ENCODE results near the gene TBC1D2B. TPM values are rescaled to one million over a fixed set of nuclear protein-coding genes. Genes with fewer than 3 reads are reported as not detected.
"Not testable (repeated sequence)": the region's sequence is repeated elsewhere in the genome, so short reads cannot be mapped to it uniquely, and the experiment has no call there.

Gene TBC1D2B
- total RNA-seq, 4 donors from 2014 or later, result 4.7 to 9.6 (median 8.1) TPM

DNA sequence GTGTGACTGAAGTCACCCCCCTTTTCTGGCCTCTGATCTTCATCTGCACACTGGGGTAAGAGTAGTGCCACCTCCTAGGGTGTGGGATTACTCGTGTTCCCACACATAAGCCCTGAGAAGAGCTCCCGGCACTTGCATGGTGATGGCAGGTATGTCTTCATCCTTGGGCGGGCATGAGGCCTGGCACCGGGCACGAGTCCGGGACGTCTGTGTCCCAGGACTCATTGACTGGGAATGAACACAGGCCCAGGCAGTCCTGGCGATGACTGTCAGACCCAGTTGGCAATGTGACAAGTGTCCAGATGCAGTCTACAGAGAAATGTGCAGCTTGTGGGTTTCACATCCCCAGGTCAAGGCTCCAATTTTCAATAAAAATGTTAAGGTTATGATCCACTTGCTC, 78.9 kb downstream of the TBC1D2B start:
- intact Hi-C loops (cut with DNase I; ENCODE audit: low total_unique reads) (no loop called here), in situ Hi-C loops (cut with MboI; ENCODE audit: low sequenced_read_pairs in 4 of 4) (loop anchor here in 1 of 4 donors (10.0 kb wide), 1 partner anchor 106 kb away; no protein-coding TSS in a partner anchor)
- TF ChIP-seq POLR2A (IDR thresholded peaks at IDR 0.05), result no peak
- TF ChIP-seq, protein P1, sequence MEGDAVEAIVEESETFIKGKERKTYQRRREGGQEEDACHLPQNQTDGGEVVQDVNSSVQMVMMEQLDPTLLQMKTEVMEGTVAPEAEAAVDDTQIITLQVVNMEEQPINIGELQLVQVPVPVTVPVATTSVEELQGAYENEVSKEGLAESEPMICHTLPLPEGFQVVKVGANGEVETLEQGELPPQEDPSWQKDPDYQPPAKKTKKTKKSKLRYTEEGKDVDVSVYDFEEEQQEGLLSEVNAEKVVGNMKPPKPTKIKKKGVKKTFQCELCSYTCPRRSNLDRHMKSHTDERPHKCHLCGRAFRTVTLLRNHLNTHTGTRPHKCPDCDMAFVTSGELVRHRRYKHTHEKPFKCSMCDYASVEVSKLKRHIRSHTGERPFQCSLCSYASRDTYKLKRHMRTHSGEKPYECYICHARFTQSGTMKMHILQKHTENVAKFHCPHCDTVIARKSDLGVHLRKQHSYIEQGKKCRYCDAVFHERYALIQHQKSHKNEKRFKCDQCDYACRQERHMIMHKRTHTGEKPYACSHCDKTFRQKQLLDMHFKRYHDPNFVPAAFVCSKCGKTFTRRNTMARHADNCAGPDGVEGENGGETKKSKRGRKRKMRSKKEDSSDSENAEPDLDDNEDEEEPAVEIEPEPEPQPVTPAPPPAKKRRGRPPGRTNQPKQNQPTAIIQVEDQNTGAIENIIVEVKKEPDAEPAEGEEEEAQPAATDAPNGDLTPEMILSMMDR (IDR thresholded peaks at IDR 0.05 in 4 of 5, conservative IDR thresholded peaks at IDR 0.05 in 1 of 5), result no peak
- Histone ChIP-seq H3K27ac (no peak overlapping the region), H3K27me3 (no peaks in the 10 kb centered on the region), H3K9me3 (no peaks in the 10 kb centered on the region), H3K36me3 (peaks cover 0 to 10% of the 10 kb centered on the region in 2 donors), H3K4me3 (no peak overlapping the region), H3K4me1 (peaks cover 36 to 40% of the 10 kb centered on the region in 2 donors)
- ATAC-seq (no peak), DNase-seq (peak in 1 of 2 donors; percentile 51)

GRCh38 chr15:77997761-77998554, 79.6 kb downstream of the TBC1D2B start:
- H3K9me3 ChIP-seq; H3K4me3 ChIP-seq; DNase-seq; intact Hi-C loops (cut with DNase I; ENCODE audit: low total_unique reads); H3K27ac ChIP-seq; ATAC-seq; H3K27me3 ChIP-seq: not testable (repeated sequence)
- H3K36me3 ChIP-seq, result peaks cover 0 to 10% of the 10 kb centered on the region in 2 donors
- H3K4me1 ChIP-seq, result peaks cover 35 to 36% of the 10 kb centered on the region in 2 donors
- in situ Hi-C loops (cut with MboI; ENCODE audit: low sequenced_read_pairs in 4 of 4), result loop anchor here in 1 of 4 donors (10.0 kb wide), 1 partner anchor 107 kb away; no protein-coding TSS in a partner anchor

GRCh38 chr15:77997221-77997620, 80.3 kb downstream of the TBC1D2B start:
- Histone ChIP-seq H3K4me1 (peaks cover 32 to 37% of the 10 kb centered on the region in 2 donors), H3K36me3 (peaks cover 0 to 10% of the 10 kb centered on the region in 2 donors)
- not testable (repeated sequence) for H3K9me3 ChIP-seq

GRCh38 chr15:77996713-77997171, 80.8 kb downstream of the TBC1D2B start:
- ATAC-seq; H3K4me3 ChIP-seq; H3K27ac ChIP-seq; intact Hi-C loops (cut with DNase I; ENCODE audit: low total_unique reads); DNase-seq; H3K9me3 ChIP-seq; H3K36me3 ChIP-seq; H3K27me3 ChIP-seq: not testable (repeated sequence)
- H3K4me1 ChIP-seq, result peaks cover 36 to 42% of the 10 kb centered on the region in 2 donors
- in situ Hi-C loops (cut with MboI; ENCODE audit: low sequenced_read_pairs in 4 of 4), result loop anchor here in 1 of 4 donors (10.0 kb wide), 1 partner anchor 108 kb away; no protein-coding TSS in a partner anchor

More at GRCh38 chr15:77997221-77997620, 80.3 kb downstream of the TBC1D2B start:
- H3K4me3 ChIP-seq; H3K27me3 ChIP-seq; DNase-seq; intact Hi-C loops (cut with DNase I; ENCODE audit: low total_unique reads); ATAC-seq; H3K27ac ChIP-seq: not testable (repeated sequence)
- in situ Hi-C loops (cut with MboI; ENCODE audit: low sequenced_read_pairs in 4 of 4), result loop anchor here in 1 of 4 donors (10.0 kb wide), 1 partner anchor 108 kb away; no protein-coding TSS in a partner anchor

DNA sequence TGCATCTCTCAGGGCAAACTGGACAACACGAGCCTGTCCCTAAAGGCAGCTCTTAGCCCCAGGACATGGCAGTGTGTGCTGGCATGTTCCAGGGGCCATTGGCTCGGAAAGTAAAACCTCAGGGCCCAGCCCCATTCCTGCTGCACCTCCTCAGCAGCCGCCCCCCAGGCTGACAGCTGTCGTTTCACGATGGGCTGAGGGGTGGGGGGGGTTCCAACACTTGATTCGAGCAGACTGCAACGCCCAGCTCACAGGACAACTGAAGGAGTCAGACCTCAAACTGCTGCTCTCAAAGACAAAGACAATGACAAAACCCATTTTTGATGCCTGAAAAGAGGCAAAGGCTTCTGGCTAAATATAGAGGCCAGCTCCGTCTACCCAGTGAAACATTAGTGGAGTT, 81.3 kb downstream of the TBC1D2B start:
- H3K27ac ChIP-seq; intact Hi-C loops (cut with DNase I; ENCODE audit: low total_unique reads); DNase-seq; ATAC-seq; H3K4me3 ChIP-seq; H3K27me3 ChIP-seq; H3K36me3 ChIP-seq; H3K9me3 ChIP-seq: not testable (repeated sequence)
- in situ Hi-C loops (cut with MboI; ENCODE audit: low sequenced_read_pairs in 4 of 4), result loop anchor here in 1 of 4 donors (10.0 kb wide), 1 partner anchor 109 kb away; no protein-coding TSS in a partner anchor
- peaks cover 42 to 47% of the 10 kb centered on the region in 2 donors for H3K4me1 ChIP-seq

DNA sequence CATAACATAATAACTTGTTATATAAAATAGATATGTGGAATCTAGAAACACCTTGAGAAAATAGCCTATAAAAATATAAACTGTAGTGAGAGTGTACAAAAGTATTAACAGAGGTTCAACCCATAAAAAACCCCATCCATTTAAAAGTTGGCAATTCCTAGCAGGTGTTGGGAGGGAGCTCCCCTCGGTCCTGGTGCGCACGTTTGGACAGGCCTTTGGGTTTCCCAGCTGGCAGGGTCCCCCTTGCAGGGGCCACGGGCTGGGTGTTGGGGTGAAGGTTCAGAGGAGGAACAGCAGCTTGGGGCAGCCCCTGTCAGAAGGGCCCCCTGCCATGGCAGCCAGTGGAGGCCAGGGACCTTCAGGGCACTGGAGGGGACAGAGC, 82.0 kb downstream of the TBC1D2B start:
- H3K4me1 ChIP-seq, result peaks cover 49 to 54% of the 10 kb centered on the region in 2 donors
- H3K27ac ChIP-seq, result peak overlapping the region; percentile 81 to 85 (median 82)
- not testable (repeated sequence) for ATAC-seq

More for the DNA sequence above, 82.0 kb downstream of the TBC1D2B start:
- not testable (repeated sequence) for H3K36me3 ChIP-seq, DNase-seq, H3K9me3 ChIP-seq, H3K4me3 ChIP-seq, H3K27me3 ChIP-seq
- intact Hi-C loops (cut with DNase I; ENCODE audit: low total_unique reads) (loop anchor here (2.0 kb wide), 1 partner anchor 69 kb away; no protein-coding TSS in a partner anchor), in situ Hi-C loops (cut with MboI; ENCODE audit: low sequenced_read_pairs in 4 of 4) (loop anchor here in 1 of 4 donors (10.0 kb wide), 1 partner anchor 109 kb away; no protein-coding TSS in a partner anchor)

Measured in gastrocnemius medialis (tissue), 4 donors.